A549 (cell line): ENCODE measurements around the gene BCL2. TPM values are rescaled to one million over a fixed set of nuclear protein-coding genes. Genes with fewer than 3 reads are reported as not detected.

Source experiments
- ATAC-seq, 2 experiments: fragments of 200-7000 bp in 1 of 2; fragments of >200 bp in 1 of 2; cut with Nextera tagmentation in 1 of 2; cut with Tn5 transposase in 1 of 2; 3 replicates each; pipeline versions ENCODE4 v1.8.0 to v1.9.1; 2018 to 2020; ENCODE audit warnings: mild to moderate bottlenecking in 1 of 2, moderate library complexity in 1 of 2
- CTCF ChIA-PET: fragments of 300-600 bp; sonication (Branson Sonifier 250); formaldehyde crosslinking; extraction: SDS; loops from one replicate; lab custom pipeline; 2021; ENCODE audit warnings: antibody characterized with exemption, inconsistent platforms; lab: Yijun Ruan, JAX
- POLR2A ChIA-PET: fragments of 350-600 bp; formaldehyde crosslinking; extraction: SDS; loops from one replicate; lab custom pipeline; 2021; ENCODE audit warnings: antibody characterized with exemption, inconsistent platforms; lab: Yijun Ruan, JAX
- DNase-seq, 2 experiments: peaks; one replicate each; pipeline versions ENCODE4 v3.0.0 to v3.0.0-alpha.2; 2011 to 2016; ENCODE audit warnings: low read depth in 1 of 2, low spot score in 1 of 2
- FAIRE-seq: peaks from 2 replicates; lab custom pipeline; 2011; peaks lifted over from hg19 to GRCh38; lab: Jason Lieb, UNC
- H3K27ac ChIP-seq, 2 experiments: fragments of >200 bp; sonication (Bioruptor Twin); formaldehyde crosslinking; 3 replicates each; pipeline ENCODE4 v1.5.1; 2016 to 2017
- H3K4me1 ChIP-seq: fragments of >200 bp; sonication (Bioruptor Twin); formaldehyde crosslinking; 3 replicates; pipeline ENCODE4 v1.6.1; 2016
- H3K4me2 ChIP-seq: fragments of >200 bp; sonication (Bioruptor Twin); formaldehyde crosslinking; 3 replicates; pipeline ENCODE4 v1.6.1; 2016
- H3K4me3 ChIP-seq: fragments of >200 bp; sonication (Bioruptor Twin); formaldehyde crosslinking; 3 replicates; pipeline ENCODE4 v1.5.1; 2016
- H3K9me3 ChIP-seq: fragments of >200 bp; sonication (Bioruptor Twin); formaldehyde crosslinking; 3 replicates; pipeline ENCODE4 v1.6.1; 2016
- BHLHE40 ChIP-seq: IDR thresholded peaks from 2 replicates; pipeline ENCODE4 v1.6.1; 2012; ENCODE audit warnings: low read depth, low read length, inconsistent platforms
- CEBPB ChIP-seq, 2 experiments: fragments of >200 bp in 1 of 2; sonication (Bioruptor Twin) in 1 of 2; formaldehyde crosslinking in 1 of 2; IDR thresholded peaks; 2 replicates each; pipeline ENCODE4 v1.6.1; 2012 to 2016
- CHD2 ChIP-seq: fragments of 150-350 bp; IDR thresholded peaks from 2 replicates; pipeline ENCODE4 v1.6.1; 2014; ENCODE audit warnings: low read length; ENCODE audit not compliant: partially characterized antibody
- EHMT2 ChIP-seq: fragments of 200-600 bp; sonication (generic); IDR thresholded peaks from 2 replicates; pipeline ENCODE4 v1.6.1; 2016; ENCODE audit warnings: antibody characterized with exemption, low read depth, mild to moderate bottlenecking, moderate library complexity
- EP300 ChIP-seq, 2 experiments: fragments of >200 bp; sonication (Bioruptor Twin); formaldehyde crosslinking; IDR thresholded peaks; 2 replicates in 1 of 2; 3 replicates in 1 of 2; pipeline ENCODE4 v1.6.1; 2016 to 2017
- ESRRA ChIP-seq: fragments of 150-350 bp; IDR thresholded peaks from 2 replicates; pipeline ENCODE4 v1.6.1; 2014; ENCODE audit warnings: mild to moderate bottlenecking, low read length, borderline replicate concordance
- HEYL ChIP-seq: fragments of 250-450 bp; sonication (Bioruptor Pico); IDR thresholded peaks from 2 replicates; pipeline ENCODE4 v1.8.0; 2021; ENCODE audit warnings: mild to moderate bottlenecking, moderate library complexity
- HOXB5 ChIP-seq: fragments of 250-450 bp; sonication (Bioruptor Pico); IDR thresholded peaks from 2 replicates; pipeline ENCODE4 v1.5.0; 2020; ENCODE audit warnings: mild to moderate bottlenecking, moderate library complexity
- KDM5A ChIP-seq: fragments of 200-600 bp; sonication (generic); IDR thresholded peaks from 2 replicates; pipeline ENCODE4 v1.6.1; 2016; ENCODE audit warnings: antibody characterized with exemption, mild to moderate bottlenecking
- MAFK ChIP-seq: fragments of 450-650 bp; IDR thresholded peaks from 2 replicates; pipeline ENCODE4 v1.6.1; 2014; ENCODE audit not compliant: partially characterized antibody
- NFE2L2 ChIP-seq: fragments of 150-350 bp; conservative IDR thresholded peaks from 2 replicates; pipeline ENCODE4 v1.6.1; 2014; ENCODE audit warnings: low read length
- RNF2 ChIP-seq: fragments of 200-600 bp; sonication (generic); IDR thresholded peaks from 2 replicates; pipeline ENCODE4 v1.6.1; 2016; ENCODE audit warnings: low read depth, mild to moderate bottlenecking, antibody characterized with exemption, moderate library complexity, borderline replicate concordance
- SMC3 ChIP-seq: fragments of >200 bp; sonication (Bioruptor Twin); formaldehyde crosslinking; IDR thresholded peaks from 3 replicates; pipeline ENCODE4 v1.6.1; 2018; ENCODE audit warnings: inconsistent platforms
- SREBF2 ChIP-seq: fragments of 450-650 bp; IDR thresholded peaks from 2 replicates; pipeline ENCODE4 v1.6.1; 2014; ENCODE audit warnings: mild to moderate bottlenecking, moderate library complexity
- TP53 ChIP-seq: fragments of 250-450 bp; sonication (Bioruptor Pico); IDR thresholded peaks from 2 replicates; pipeline ENCODE4 v1.5.0; 2021; ENCODE audit warnings: mild to moderate bottlenecking, moderate library complexity
- ZC3H11A ChIP-seq: fragments of 450-650 bp; IDR thresholded peaks from 2 replicates; pipeline ENCODE4 v1.6.1; 2014; ENCODE audit warnings: antibody characterized with exemption, mild to moderate bottlenecking
- WGBS: methylation state at CpG from one replicate; pipeline ENCODE4 v1.1.6; 2017; ENCODE audit errors: missing lambda C conversion rate; 5-methylcytosine and 5-hydroxymethylcytosine counted together
- polyA plus RNA-seq, 4 experiments: library from polyadenylated mRNA; depleted of rRNA in 3 of 4; stranded (reverse); fragments of >200 nt; fragmentation: RNase III in 1 of 4; extraction: RNeasy Plus Mini Kit Qiagen cat#74134 plus additional on column Dnase treatment in 1 of 4; gene quantifications; 2 replicates in 3 of 4; 3 replicates in 1 of 4; pipeline ENCODE4 v1.2.3, GENCODE V29; 2011 to 2017
- TF ChIP-seq, protein P1 (sequence below): IDR thresholded peaks from 2 replicates; pipeline ENCODE4 v1.6.1; 2012
- TF ChIP-seq, protein P2 (sequence below): IDR thresholded peaks from 2 replicates; pipeline ENCODE4 v1.6.1; 2012; ENCODE audit warnings: low read depth, borderline replicate concordance
- TF ChIP-seq, protein P3 (sequence below): IDR thresholded peaks from 2 replicates; pipeline ENCODE4 v1.6.1; 2012
- TF ChIP-seq, protein P4 (sequence below): fragments of >200 bp; sonication (Bioruptor Twin); formaldehyde crosslinking; IDR thresholded peaks from 3 replicates; pipeline ENCODE4 v1.5.1; 2016
- TF ChIP-seq, protein P5 (sequence below): fragments of 150-350 bp; IDR thresholded peaks from 2 replicates; pipeline ENCODE4 v1.6.1; 2014; ENCODE audit warnings: low read depth, mild to moderate bottlenecking, low read length
- TF ChIP-seq, protein P6 (sequence below): fragments of >200 bp; sonication (Bioruptor Twin); formaldehyde crosslinking; IDR thresholded peaks from 2 replicates; pipeline ENCODE4 v1.6.1; 2016
- TF ChIP-seq, protein P7 (sequence below): fragments of 250-450 bp; sonication (Bioruptor Pico); IDR thresholded peaks from 2 replicates; pipeline ENCODE4 v1.5.0; 2021; ENCODE audit warnings: mild to moderate bottlenecking, moderate library complexity, borderline replicate concordance

Gene BCL2
- polyA plus RNA-seq, 2 of the 4 experiments (the other 2 are of a cell fraction), result 0.50 to 0.61 TPM

DNA sequence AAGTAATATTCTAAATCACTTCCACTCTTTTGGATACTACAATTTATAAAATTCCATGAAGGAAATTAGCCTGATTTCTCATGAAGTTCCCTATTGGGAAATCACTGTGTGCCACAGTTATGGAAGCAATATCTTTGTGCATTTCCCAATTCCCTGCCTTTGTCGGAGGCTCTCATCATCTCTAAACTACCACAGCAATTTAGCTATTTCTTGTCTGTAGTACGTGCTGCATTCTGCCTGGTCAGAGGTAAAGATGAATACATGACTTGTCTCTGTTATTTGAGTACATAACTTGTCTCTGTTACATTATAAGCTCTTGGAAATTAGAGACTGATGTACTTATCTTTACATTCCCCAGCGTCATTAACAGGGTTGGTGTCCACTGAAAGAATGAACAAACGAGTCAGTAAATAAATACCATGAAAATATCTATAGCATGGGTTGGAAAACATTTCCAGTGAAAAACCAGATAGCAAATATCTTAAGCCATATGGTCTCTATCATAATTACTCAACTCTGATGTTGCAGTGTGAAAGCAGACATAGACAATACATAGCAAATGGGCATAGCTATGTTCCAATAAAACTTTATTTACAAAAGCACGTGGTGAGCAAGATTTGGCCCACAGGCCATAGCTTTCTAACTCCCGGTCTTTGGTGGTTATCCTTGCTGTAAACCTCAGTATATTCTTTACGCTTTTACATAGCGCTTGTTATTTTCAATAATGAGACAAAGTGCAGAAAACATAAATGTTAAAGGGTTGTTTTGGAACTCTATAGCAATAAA is 78.8 kb downstream of the BCL2 start:
- 53% methylated on average over 8 of the region's 8 CpGs for WGBS
- CTCF ChIA-PET, result no interaction called here
- FAIRE-seq, result no peak

DNA sequence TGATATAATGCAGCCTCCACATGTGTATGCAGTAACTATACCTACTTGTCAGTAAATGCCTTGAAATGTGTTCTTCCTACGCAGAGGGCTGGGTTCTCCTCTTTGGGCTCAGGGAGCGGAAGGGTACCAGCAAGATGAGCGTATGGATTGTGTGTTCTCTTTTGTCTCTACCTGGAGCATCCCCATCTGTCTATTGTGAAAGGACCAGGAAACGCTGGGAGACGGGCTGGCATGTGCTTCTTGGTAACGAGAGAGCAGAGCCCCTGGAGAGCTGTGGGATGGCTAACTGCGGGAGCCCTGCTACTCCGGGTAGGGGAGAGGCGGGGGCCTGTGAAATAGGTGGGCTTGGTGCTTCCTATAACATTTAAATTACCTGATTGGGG is 80.9 kb downstream of the BCL2 start:
- CTCF ChIA-PET, result no interaction called here
- FAIRE-seq (no peak), DNase-seq (no peak), ATAC-seq (peak in 1 of 2 experiments; percentile 44; a peak in 2 of 6 replicates)
- WGBS, result 90% methylated on average over 9 of the region's 9 CpGs
- Histone ChIP-seq H3K4me1 (peaks cover 19% of the 10 kb centered on the region), H3K9me3 (no peaks in the 10 kb centered on the region), H3K27ac (peak overlapping the region; percentile 51 to 83), H3K4me3 (no peak overlapping the region), H3K4me2 (peak overlapping the region; percentile 63)
- TF ChIP-seq SMC3 (no peak), BHLHE40 (no peak), MAFK (no peak), CHD2 (no peak), HEYL (CRISPR knock-in tag) (no peak), EP300 (IDR thresholded peaks at IDR 0.05) (no peak), HOXB5 (CRISPR knock-in tag) (no peak), TP53 (CRISPR knock-in tag) (no peak), ZC3H11A (no peak), CEBPB (IDR thresholded peaks at IDR 0.05) (no peak), RNF2 (no peak)
- TF ChIP-seq, protein P1, sequence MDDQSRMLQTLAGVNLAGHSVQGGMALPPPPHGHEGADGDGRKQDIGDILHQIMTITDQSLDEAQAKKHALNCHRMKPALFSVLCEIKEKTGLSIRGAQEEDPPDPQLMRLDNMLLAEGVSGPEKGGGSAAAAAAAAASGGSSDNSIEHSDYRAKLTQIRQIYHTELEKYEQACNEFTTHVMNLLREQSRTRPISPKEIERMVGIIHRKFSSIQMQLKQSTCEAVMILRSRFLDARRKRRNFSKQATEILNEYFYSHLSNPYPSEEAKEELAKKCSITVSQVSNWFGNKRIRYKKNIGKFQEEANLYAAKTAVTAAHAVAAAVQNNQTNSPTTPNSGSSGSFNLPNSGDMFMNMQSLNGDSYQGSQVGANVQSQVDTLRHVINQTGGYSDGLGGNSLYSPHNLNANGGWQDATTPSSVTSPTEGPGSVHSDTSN, result no peak
- TF ChIP-seq, protein P2, sequence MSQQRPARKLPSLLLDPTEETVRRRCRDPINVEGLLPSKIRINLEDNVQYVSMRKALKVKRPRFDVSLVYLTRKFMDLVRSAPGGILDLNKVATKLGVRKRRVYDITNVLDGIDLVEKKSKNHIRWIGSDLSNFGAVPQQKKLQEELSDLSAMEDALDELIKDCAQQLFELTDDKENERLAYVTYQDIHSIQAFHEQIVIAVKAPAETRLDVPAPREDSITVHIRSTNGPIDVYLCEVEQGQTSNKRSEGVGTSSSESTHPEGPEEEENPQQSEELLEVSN, result no peak
- TF ChIP-seq, protein P3, sequence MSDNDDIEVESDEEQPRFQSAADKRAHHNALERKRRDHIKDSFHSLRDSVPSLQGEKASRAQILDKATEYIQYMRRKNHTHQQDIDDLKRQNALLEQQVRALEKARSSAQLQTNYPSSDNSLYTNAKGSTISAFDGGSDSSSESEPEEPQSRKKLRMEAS, result no peak
- TF ChIP-seq, protein P4, sequence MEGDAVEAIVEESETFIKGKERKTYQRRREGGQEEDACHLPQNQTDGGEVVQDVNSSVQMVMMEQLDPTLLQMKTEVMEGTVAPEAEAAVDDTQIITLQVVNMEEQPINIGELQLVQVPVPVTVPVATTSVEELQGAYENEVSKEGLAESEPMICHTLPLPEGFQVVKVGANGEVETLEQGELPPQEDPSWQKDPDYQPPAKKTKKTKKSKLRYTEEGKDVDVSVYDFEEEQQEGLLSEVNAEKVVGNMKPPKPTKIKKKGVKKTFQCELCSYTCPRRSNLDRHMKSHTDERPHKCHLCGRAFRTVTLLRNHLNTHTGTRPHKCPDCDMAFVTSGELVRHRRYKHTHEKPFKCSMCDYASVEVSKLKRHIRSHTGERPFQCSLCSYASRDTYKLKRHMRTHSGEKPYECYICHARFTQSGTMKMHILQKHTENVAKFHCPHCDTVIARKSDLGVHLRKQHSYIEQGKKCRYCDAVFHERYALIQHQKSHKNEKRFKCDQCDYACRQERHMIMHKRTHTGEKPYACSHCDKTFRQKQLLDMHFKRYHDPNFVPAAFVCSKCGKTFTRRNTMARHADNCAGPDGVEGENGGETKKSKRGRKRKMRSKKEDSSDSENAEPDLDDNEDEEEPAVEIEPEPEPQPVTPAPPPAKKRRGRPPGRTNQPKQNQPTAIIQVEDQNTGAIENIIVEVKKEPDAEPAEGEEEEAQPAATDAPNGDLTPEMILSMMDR, result no peak
- TF ChIP-seq, protein P5, sequence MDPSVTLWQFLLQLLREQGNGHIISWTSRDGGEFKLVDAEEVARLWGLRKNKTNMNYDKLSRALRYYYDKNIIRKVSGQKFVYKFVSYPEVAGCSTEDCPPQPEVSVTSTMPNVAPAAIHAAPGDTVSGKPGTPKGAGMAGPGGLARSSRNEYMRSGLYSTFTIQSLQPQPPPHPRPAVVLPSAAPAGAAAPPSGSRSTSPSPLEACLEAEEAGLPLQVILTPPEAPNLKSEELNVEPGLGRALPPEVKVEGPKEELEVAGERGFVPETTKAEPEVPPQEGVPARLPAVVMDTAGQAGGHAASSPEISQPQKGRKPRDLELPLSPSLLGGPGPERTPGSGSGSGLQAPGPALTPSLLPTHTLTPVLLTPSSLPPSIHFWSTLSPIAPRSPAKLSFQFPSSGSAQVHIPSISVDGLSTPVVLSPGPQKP, result no peak
- POLR2A ChIA-PET, result no interaction called here

More for the DNA sequence above, 78.8 kb downstream of the BCL2 start:
- peaks cover 19% of the 10 kb centered on the region for H3K4me1 ChIP-seq
- H3K27ac ChIP-seq, result no peak overlapping the region
- DNase-seq, result no peak
- POLR2A ChIA-PET, result no interaction called here
- TF ChIP-seq SREBF2 (no peak), KDM5A (no peak), NFE2L2 (no peak), BHLHE40 (no peak), EHMT2 (no peak), ESRRA (no peak)
- TF ChIP-seq, protein P6, sequence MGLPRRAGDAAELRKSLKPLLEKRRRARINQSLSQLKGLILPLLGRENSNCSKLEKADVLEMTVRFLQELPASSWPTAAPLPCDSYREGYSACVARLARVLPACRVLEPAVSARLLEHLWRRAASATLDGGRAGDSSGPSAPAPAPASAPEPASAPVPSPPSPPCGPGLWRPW, result no peak
- TF ChIP-seq, protein P7, sequence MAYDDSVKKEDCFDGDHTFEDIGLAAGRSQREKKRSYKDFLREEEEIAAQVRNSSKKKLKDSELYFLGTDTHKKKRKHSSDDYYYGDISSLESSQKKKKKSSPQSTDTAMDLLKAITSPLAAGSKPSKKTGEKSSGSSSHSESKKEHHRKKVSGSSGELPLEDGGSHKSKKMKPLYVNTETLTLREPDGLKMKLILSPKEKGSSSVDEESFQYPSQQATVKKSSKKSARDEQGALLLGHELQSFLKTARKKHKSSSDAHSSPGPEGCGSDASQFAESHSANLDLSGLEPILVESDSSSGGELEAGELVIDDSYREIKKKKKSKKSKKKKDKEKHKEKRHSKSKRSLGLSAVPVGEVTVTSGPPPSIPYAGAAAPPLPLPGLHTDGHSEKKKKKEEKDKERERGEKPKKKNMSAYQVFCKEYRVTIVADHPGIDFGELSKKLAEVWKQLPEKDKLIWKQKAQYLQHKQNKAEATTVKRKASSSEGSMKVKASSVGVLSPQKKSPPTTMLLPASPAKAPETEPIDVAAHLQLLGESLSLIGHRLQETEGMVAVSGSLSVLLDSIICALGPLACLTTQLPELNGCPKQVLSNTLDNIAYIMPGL, result no peak
- TF ChIP-seq, all 56 proteins: peak for 0
- H3K4me3 ChIP-seq, result no peak overlapping the region
- no peak overlapping the region for H3K4me2 ChIP-seq
- no peak for ATAC-seq
- H3K9me3 ChIP-seq, result no peaks in the 10 kb centered on the region
